ENCODE measurements around the gene ITGB2.

The ITGB2 gene

GRCh38 chr21:44891631-44892031 is 29.1 kb downstream of the ITGB2 start:
- Histone ChIP-seq H3K27me3 (ENCODE audit: control insufficient read depth, low read length) (peaks cover 11% of the 10 kb centered on the region; the same call in 1 of the 2 replicates), H3K79me2 (ENCODE audit: control insufficient read depth, low read length) (no peaks in the 10 kb centered on the region), H3K36me3 (ENCODE audit: control insufficient read depth, low read length) (no peaks in the 10 kb centered on the region), H3K4me1 (ENCODE audit: control insufficient read depth, low read length) (no peaks in the 10 kb centered on the region), H4K20me1 (ENCODE audit: control insufficient read depth, insufficient read depth, low read depth, low read length) (no peaks in the 10 kb centered on the region), H3K27ac (ENCODE audit: low read depth, low read length) (no peak overlapping the region), H3F3A (ENCODE audit: control insufficient read depth, insufficient read depth) (no peaks in the 10 kb centered on the region), H3K9me3 (ENCODE audit: control insufficient read depth, insufficient read depth, low read length) (no peaks in the 10 kb centered on the region), H3K9me2 (replicated peaks; ENCODE audit: control insufficient read depth, low read length) (no peaks in the 10 kb centered on the region), H3K4me2 (ENCODE audit: low read length) (no peak overlapping the region), H3K4me3 (ENCODE audit: low read length) (no peak overlapping the region)
- no peak for TF ChIP-seq CTCF (IDR thresholded peaks at IDR 0.05; ENCODE audit: low read depth, low read length, poor library complexity, severe bottlenecking)
- no peak for TF ChIP-seq EZH2phosphoT487 (IDR thresholded peaks at IDR 0.05; ENCODE audit: borderline replicate concordance, low read length)

- Histone ChIP-seq H3K27me3 (ENCODE audit: control insufficient read depth, low read length) (peaks cover 11% of the 10 kb centered on the region; the same call in 1 of the 2 replicates), H3K36me3 (ENCODE audit: control insufficient read depth, low read length) (no peaks in the 10 kb centered on the region), H3K9me2 (replicated peaks; ENCODE audit: control insufficient read depth, low read length) (no peaks in the 10 kb centered on the region), H3K4me3 (ENCODE audit: low read length) (no peak overlapping the region), H3K9me3 (ENCODE audit: control insufficient read depth, insufficient read depth, low read length) (no peaks in the 10 kb centered on the region), H3K27ac (ENCODE audit: low read depth, low read length) (no peak overlapping the region), H3F3A (ENCODE audit: control insufficient read depth, insufficient read depth) (no peaks in the 10 kb centered on the region), H3K4me2 (ENCODE audit: low read length) (no peak overlapping the region), H4K20me1 (ENCODE audit: control insufficient read depth, insufficient read depth, low read depth, low read length) (no peaks in the 10 kb centered on the region), H3K4me1 (ENCODE audit: control insufficient read depth, low read length) (no peaks in the 10 kb centered on the region), H3K79me2 (ENCODE audit: control insufficient read depth, low read length) (no peaks in the 10 kb centered on the region)
- TF ChIP-seq EZH2phosphoT487 (IDR thresholded peaks at IDR 0.05; ENCODE audit: borderline replicate concordance, low read length) (no peak), CTCF (IDR thresholded peaks at IDR 0.05; ENCODE audit: low read depth, low read length, poor library complexity, severe bottlenecking) (no peak)
Observed at GRCh38 chr21:44890961-44891541, 29.6 kb downstream of the ITGB2 start.

- no peaks in the 10 kb centered on the region for H3K9me2 ChIP-seq (replicated peaks; ENCODE audit: control insufficient read depth, low read length)
- TF ChIP-seq EZH2phosphoT487 (IDR thresholded peaks at IDR 0.05; ENCODE audit: borderline replicate concordance, low read length), result no peak
- no peak for TF ChIP-seq CTCF (IDR thresholded peaks at IDR 0.05; ENCODE audit: low read depth, low read length, poor library complexity, severe bottlenecking)
- H3K4me3 ChIP-seq (ENCODE audit: low read length), result no peak overlapping the region
- H3K36me3 ChIP-seq (ENCODE audit: control insufficient read depth, low read length), result no peaks in the 10 kb centered on the region
- H4K20me1 ChIP-seq (ENCODE audit: control insufficient read depth, insufficient read depth, low read depth, low read length), result no peaks in the 10 kb centered on the region
- no peaks in the 10 kb centered on the region for H3K4me1 ChIP-seq (ENCODE audit: control insufficient read depth, low read length)
- H3K27ac ChIP-seq (ENCODE audit: low read depth, low read length), result no peak overlapping the region
- H3F3A ChIP-seq (ENCODE audit: control insufficient read depth, insufficient read depth), result no peaks in the 10 kb centered on the region
- no peak overlapping the region for H3K4me2 ChIP-seq (ENCODE audit: low read length)
- H3K9me3 ChIP-seq (ENCODE audit: control insufficient read depth, insufficient read depth, low read length), result no peaks in the 10 kb centered on the region
- no peaks in the 10 kb centered on the region for H3K79me2 ChIP-seq (ENCODE audit: control insufficient read depth, low read length)
- peaks cover 11% of the 10 kb centered on the region; the same call in 1 of the 2 replicates for H3K27me3 ChIP-seq (ENCODE audit: control insufficient read depth, low read length)
Observed at GRCh38 chr21:44890338-44890931, 30.3 kb downstream of the ITGB2 start.

Measured in DOHH2 (cell line).